RWPE2 (cell line): ENCODE results near the gene HSP90B1.

ENCODE experiments used
- ATAC-seq: fragments of 200-7000 bp; cut with Tn5 transposase; 3 replicates; pipeline ENCODE4 v1.9.1; 2021; ENCODE audit warnings: low read depth
- DNase-seq: peaks from one replicate; pipeline ENCODE4 v3.0.0-alpha.2; 2020; ENCODE audit warnings: low spot score
- H3K27ac ChIP-seq: fragments of 450-650 bp; 2 replicates; pipeline ENCODE4 v1.5.1; 2017; ENCODE audit warnings: mild to moderate bottlenecking; ENCODE audit not compliant: poor library complexity, severe bottlenecking
- H3K27me3 ChIP-seq: fragments of 250-450 bp; sonication (Bioruptor Pico); 2 replicates; pipeline ENCODE4 v1.5.1; 2021; ENCODE audit warnings: mild to moderate bottlenecking, moderate library complexity; ENCODE audit not compliant: insufficient read depth, poor library complexity, severe bottlenecking
- H3K36me3 ChIP-seq: fragments of 250-450 bp; sonication (Bioruptor Pico); 2 replicates; pipeline ENCODE4 v1.5.1; 2020; ENCODE audit warnings: low read depth, mild to moderate bottlenecking, moderate library complexity
- H3K4me1 ChIP-seq: fragments of 250-450 bp; sonication (Bioruptor Pico); 2 replicates; pipeline ENCODE4 v1.5.1; 2021; ENCODE audit warnings: mild to moderate bottlenecking, moderate library complexity; ENCODE audit not compliant: insufficient read depth, poor library complexity, severe bottlenecking
- H3K4me3 ChIP-seq: fragments of 250-450 bp; sonication (Bioruptor Pico); 2 replicates; pipeline ENCODE4 v1.5.1; 2021; ENCODE audit warnings: mild to moderate bottlenecking, moderate library complexity; ENCODE audit not compliant: severe bottlenecking
- H3K9me3 ChIP-seq: fragments of 250-450 bp; sonication (Bioruptor Pico); 2 replicates; pipeline ENCODE4 v1.5.1; 2021; ENCODE audit warnings: mild to moderate bottlenecking, moderate library complexity; ENCODE audit not compliant: severe bottlenecking
- TF ChIP-seq, protein P1 (sequence below): fragments of 450-650 bp; IDR thresholded peaks from one replicate; pipeline ENCODE4 v1.5.1; 2017; ENCODE audit warnings: mild to moderate bottlenecking, moderate library complexity; ENCODE audit not compliant: poor library complexity, severe bottlenecking

HSP90B1 gene

DNA sequence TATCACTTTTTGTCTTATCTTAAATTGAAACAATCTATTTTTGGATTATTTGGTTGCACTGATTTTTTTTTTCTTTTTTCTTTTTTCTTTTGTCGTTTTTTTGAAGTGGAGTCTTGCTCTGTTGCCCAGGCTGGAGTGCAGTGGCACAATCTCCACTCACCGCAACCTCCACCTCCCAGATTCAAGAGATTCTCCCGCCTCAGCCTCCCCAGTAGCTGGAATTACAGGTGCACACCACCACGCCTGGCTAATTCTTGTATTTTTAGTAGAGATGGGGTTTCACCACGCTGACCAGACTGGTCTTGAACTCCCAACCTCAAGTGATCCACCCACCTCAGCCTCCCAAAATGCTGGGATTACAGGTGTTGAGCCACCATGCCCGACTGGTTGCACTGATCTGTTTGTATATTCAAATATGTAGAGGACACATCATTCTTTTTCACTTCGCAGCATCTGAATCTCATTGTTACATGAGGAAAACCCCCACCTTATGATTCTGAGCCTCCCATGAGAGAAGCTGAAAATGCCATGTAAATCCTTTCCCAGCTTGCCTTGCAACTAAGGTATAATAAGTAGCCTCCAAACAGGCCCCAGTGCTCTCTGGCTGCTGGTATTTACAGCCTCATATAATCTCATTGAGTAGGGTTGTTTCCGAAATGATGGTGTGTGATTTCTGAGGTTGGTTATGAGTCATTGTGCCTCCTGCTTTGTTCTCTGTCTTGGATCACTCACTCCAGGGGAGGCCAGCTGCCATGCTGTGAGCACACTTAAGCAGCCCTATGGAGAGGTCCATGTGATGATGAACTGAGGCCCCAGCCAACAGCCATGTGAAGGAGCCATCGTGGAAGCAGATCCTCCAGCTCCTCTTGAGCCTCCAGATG, 5.2 kb upstream of the HSP90B1 start:
- H3K9me3 ChIP-seq: no peaks in the 10 kb centered on the region
- TF ChIP-seq, protein P1, sequence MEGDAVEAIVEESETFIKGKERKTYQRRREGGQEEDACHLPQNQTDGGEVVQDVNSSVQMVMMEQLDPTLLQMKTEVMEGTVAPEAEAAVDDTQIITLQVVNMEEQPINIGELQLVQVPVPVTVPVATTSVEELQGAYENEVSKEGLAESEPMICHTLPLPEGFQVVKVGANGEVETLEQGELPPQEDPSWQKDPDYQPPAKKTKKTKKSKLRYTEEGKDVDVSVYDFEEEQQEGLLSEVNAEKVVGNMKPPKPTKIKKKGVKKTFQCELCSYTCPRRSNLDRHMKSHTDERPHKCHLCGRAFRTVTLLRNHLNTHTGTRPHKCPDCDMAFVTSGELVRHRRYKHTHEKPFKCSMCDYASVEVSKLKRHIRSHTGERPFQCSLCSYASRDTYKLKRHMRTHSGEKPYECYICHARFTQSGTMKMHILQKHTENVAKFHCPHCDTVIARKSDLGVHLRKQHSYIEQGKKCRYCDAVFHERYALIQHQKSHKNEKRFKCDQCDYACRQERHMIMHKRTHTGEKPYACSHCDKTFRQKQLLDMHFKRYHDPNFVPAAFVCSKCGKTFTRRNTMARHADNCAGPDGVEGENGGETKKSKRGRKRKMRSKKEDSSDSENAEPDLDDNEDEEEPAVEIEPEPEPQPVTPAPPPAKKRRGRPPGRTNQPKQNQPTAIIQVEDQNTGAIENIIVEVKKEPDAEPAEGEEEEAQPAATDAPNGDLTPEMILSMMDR: no peak
- ATAC-seq (no peak), DNase-seq (no peak)
- peaks cover 7% of the 10 kb centered on the region for H3K4me1 ChIP-seq
- no peak overlapping the region for H3K27ac ChIP-seq
- H3K27me3 ChIP-seq: no peaks in the 10 kb centered on the region
- no peak overlapping the region for H3K4me3 ChIP-seq
- no peaks in the 10 kb centered on the region for H3K36me3 ChIP-seq

DNA sequence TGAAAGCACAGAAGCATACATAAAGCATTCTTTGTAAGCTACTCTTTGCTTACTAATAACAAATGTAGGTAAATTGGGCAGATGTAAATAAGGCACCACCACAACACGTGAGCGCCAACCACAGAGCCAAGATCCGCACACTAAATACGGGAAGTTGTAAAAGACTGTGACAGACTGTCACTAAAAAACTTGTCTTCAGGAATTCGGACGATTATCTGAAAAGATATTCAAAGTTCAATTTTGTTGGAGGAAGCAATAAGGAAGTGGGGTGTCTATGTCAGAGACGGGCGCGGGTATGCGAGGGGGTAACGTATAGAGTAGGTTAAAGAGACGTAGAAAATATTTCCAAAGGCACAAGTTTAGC, 1.5 kb upstream of the HSP90B1 start:
- peaks cover 33% of the 10 kb centered on the region for H3K36me3 ChIP-seq
- H3K4me3 ChIP-seq: peak overlapping the region; percentile 51
- no peaks in the 10 kb centered on the region for H3K9me3 ChIP-seq
- peak overlapping the region; percentile 58 for H3K27ac ChIP-seq
- H3K27me3 ChIP-seq: no peaks in the 10 kb centered on the region
- ATAC-seq: no peak
- TF ChIP-seq, protein P1: no peak
- no peak for DNase-seq
- H3K4me1 ChIP-seq: peaks cover 23% of the 10 kb centered on the region

DNA sequence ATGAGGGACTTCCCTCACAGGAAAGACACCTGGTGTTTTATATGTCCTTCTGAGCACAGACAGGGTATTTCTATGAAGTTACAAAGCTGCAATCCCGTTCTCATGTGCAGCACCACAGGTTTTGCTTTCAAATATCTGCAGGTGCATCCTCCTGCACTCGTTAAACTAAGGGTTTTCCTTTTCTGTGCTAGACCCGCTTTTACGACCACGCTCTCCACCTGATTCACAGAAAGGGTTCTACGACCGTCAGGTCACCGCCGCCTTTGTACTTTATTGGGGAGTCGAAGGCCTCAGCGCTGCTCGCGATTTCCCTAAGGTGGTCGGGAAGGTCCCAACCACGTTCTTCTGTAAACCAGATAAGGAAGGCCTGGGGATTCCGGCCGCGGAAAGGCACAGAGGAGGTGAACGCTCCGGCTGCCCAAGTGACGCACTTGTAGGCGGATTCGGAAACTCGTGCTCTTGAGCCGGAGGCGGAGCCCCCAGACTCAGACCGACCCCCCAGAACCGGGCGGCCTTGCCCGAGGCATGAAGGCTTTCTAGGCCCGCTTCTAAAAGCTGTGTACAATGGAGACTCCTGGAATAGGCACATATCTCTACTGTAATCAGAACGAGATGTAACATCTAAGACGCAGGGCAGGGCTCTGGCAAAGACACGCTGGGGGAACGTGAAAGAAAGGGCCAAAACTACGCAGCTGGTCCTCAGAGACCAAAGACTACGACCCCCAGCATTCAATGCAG, 995 bp upstream of the HSP90B1 start:
- TF ChIP-seq, protein P1: no peak
- no peaks in the 10 kb centered on the region for H3K27me3 ChIP-seq
- ATAC-seq: peak; percentile 62

DNA sequence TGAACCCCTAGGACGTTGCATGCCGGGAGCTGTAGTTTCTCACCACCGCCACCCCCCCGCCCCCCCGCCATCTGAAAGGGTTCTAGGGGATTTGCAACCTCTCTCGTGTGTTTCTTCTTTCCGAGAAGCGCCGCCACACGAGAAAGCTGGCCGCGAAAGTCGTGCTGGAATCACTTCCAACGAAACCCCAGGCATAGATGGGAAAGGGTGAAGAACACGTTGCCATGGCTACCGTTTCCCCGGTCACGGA, 501 bp upstream of the HSP90B1 start:
- no peak for ATAC-seq

More for the DNA sequence above, 995 bp upstream of the HSP90B1 start:
- peaks cover 28% of the 10 kb centered on the region for H3K4me1 ChIP-seq
- peak overlapping the region; percentile 58 for H3K27ac ChIP-seq
- H3K4me3 ChIP-seq: peak overlapping the region; percentile 51
- peaks cover 39% of the 10 kb centered on the region for H3K36me3 ChIP-seq
- no peaks in the 10 kb centered on the region for H3K9me3 ChIP-seq
- DNase-seq: peak; percentile 88

More for the DNA sequence above, 501 bp upstream of the HSP90B1 start:
- H3K9me3 ChIP-seq: no peaks in the 10 kb centered on the region
- H3K27me3 ChIP-seq: no peaks in the 10 kb centered on the region
- H3K27ac ChIP-seq: peak overlapping the region; percentile 58
- H3K4me3 ChIP-seq: peak overlapping the region; percentile 51
- no peak for DNase-seq
- peaks cover 44% of the 10 kb centered on the region for H3K36me3 ChIP-seq
- peaks cover 31% of the 10 kb centered on the region for H3K4me1 ChIP-seq
- TF ChIP-seq, protein P1: no peak
